HCEC 1CT (cell line): ENCODE results near the gene ZNF322.
"Not testable (repeated sequence)": the region's sequence is repeated elsewhere in the genome, so short reads cannot be mapped to it uniquely, and the experiment has no call there.

ENCODE experiments used
- DNase-seq: peaks from one replicate; pipeline ENCODE4 v3.0.0-alpha.2; 2017

Gene ZNF322

GRCh38 chr6:26659042-26659999, at the start of gene ZNF322:
ZNF322 (minus strand) TSS chr6:26659746; CDS start chr6:26638553, 21,193 bp downstream.
- DNase-seq = peak; percentile 93

GRCh38 chr6:26705780-26706179, 46.2 kb upstream of the ZNF322 start:
- not testable (repeated sequence) for DNase-seq

GRCh38 chr6:26705352-26705751, 45.8 kb upstream of the ZNF322 start:
- DNase-seq = not testable (repeated sequence)

DNA sequence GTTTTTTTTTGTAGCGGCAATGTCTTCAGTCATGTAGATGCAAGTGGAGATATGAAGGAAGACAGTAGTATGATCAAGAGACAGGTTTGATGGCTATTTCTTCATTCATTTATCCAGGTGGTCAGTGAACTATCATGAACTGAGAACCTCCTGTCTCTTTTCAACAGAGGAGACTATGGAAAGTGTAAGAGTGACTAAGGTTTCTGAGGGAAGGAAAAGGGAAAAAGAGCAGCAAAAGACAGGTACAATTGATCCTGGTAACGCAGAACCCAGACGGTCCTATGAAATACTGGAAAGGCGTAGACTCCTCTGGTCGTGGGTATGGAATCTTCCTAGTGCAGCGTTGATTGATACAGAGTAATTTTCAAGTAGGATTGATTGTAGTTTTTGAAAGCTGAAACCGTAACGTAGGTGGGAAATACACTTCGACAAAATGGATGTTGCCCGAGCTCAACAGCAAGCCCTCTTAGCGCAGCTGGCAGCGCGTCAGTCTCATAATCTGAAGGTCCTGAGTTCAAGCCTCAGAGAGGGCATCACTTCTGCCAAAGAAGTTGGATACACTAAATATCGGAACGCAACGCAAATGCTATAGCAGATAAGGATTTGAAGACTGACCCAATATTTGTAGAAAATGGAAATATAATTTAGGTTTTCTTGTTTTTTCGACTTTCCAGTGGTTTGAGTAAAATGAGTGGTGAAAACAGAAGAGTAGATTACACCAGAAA, 41.6 kb upstream of the ZNF322 start:
- not testable (repeated sequence) for DNase-seq

GRCh38 chr6:26697496-26697895, 38.0 kb upstream of the ZNF322 start:
- DNase-seq = not testable (repeated sequence)

GRCh38 chr6:26689324-26689947, 29.9 kb upstream of the ZNF322 start:
- not testable (repeated sequence) for DNase-seq

- not testable (repeated sequence) for DNase-seq
Measured at GRCh38 chr6:26682435-26683042, 23.0 kb upstream of the ZNF322 start.

GRCh38 chr6:26673287-26673686, 13.7 kb upstream of the ZNF322 start:
- not testable (repeated sequence) for DNase-seq

DNA sequence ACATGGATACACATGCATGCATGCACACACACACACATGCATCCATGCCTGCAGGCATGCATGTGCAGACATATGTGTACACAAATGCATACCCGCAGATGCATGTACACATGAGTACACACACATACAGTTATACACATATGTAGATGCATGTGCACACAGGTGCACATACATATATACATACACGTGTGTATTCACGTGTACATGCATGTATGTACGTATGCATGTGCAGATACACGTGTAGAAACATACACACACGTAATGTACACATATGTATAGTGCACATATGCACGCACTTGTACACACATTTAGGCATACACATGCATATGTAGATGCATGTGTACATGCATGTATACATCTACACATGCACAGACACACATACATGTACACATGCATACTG, 11.0 kb upstream of the ZNF322 start:
- DNase-seq = not testable (repeated sequence)

GRCh38 chr6:26670003-26670402, 10.5 kb upstream of the ZNF322 start:
- not testable (repeated sequence) for DNase-seq

GRCh38 chr6:26660000-26660361, 435 bp upstream of the ZNF322 start:
- DNase-seq = peak; percentile 5

DNA sequence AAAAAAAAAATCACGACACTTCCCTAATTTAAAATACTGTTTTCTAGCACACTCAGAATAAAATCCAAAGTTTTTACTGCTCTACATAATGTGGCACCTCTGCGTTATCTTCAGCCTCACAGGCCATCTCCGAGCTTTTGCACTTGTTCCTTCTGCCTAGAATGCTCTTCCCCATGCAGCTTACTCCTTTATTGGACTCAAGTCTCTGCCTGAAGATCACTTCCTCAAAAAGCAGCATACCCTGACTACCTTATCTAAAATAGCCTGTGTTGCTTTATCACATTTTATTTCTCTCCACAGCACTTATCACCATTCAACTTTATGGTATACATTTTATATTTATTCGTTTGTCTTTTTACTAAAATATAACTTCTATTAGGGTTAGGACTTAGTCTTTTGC, 2.3 kb downstream of the ZNF322 start:
- DNase-seq = no peak

- DNase-seq = no peak
Measured at GRCh38 chr6:26653007-26653406, 6.5 kb downstream of the ZNF322 start.

DNA sequence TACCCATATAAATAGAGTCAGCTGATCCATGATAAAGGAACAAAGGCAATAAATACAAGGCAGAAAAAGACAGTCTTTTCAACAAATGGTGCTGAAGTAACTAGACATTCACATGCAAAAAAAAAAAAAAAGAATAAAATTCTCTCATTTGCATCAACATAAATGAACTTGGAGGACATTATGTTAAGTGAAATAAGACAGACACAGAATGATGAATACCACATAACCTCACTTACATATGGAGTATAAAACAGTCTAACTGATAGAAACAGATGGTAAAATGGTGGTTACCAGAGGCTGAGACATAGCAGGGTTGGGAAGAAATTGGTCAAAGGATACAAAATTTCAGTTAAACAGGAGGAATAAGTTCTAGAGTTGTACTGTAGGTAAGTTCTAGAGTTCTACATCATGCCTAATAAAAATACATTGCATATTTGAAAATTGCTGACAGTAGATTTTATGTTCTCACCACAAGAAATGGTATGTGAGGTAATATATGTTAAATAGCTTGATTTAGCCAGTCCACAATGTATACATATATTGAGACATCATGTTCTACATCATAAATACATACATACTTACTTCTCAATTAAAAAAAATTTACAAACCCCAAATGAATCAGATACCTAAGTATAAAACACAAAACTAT, 8.3 kb downstream of the ZNF322 start:
- DNase-seq = no peak

DNA sequence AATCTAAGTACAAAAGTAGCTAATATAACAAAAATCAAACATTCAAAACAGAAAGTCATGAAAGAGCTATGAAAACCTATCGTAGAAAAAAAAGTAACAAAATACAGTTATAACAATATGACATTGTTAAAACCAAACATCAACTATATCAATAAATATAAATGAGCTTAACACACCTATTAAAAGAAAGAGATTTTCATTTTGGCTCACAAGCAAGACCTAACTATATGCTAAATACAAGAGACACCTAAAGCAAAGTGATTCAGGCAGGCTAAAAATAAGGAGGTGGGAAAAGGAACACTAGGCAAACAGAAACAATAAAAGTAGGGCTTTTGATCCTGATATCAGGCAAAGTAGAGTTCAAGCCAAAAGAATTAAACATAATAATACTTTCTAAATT, 13.5 kb downstream of the ZNF322 start:
- no peak for DNase-seq

GRCh38 chr6:26640806-26641205, 18.7 kb downstream of the ZNF322 start:
- no peak for DNase-seq

DNA sequence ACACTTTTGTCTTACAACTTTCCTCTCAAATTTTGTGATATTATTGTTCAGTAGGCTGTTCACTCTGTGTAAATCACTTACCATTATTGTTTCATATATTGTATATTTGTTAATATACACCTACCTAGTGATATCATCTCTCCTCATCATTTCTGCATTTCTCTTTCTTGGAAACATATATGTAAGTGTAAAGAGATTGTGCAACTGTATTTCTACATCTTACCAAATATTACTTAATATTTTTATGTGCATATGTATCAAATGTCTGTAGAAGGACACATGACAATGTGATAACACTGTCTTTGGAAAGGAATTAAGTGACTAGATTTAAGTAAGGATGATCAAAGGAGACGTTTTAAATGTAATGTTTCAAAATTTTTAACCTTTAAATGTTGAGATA, 30.2 kb downstream of the ZNF322 start:
- no peak for DNase-seq

DNA sequence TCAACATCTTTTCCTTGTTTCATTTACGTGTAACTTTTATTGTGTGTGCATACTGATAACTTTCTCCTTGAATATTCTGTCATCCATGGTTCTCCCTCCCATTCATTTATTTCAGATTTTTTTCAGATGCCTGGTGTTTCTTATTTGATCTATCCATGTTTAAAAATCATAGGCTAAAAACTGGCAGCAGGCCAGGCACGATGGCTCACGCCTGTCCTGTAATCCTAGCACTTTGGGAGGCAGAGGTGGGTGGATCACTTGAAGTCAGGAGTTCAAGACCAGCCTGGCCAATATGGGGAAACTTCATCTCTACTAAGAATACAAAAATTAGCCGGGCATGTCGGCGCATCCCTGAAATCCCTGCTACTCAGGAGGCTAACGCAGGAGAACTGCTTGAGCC, 31.7 kb downstream of the ZNF322 start:
- no peak for DNase-seq

DNA sequence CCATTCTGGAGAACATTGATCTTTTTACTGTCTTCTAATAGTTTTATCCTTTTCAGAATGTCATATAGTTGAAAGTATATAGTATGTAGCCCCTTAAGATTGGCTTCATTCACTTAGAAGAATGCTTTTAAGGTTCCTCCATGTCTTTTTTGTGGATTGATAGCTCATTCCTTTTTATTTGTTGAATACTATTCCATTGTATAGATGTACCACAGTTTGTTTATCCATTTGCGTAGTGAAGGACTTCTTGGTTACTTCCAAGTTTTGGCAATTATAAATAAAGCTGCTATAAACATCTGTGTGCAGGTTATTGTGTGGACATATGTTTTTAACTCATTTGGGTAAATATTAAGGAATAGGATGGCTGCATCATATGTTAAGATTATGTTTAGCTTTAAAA, 35.0 kb downstream of the ZNF322 start:
- DNase-seq = no peak

- no peak for DNase-seq
Measured at GRCh38 chr6:26623339-26623859, 36.1 kb downstream of the ZNF322 start.

GRCh38 chr6:26613689-26614683, 45.6 kb downstream of the ZNF322 start:
- DNase-seq = no peak
